Upper lobe of right lung (tissue), 1 donor: ENCODE measurements around the gene GPR173. TPM values are rescaled to one million over a fixed set of nuclear protein-coding genes. Genes with fewer than 3 reads are reported as not detected.

Experiments
- ATAC-seq: fragments of 200-7000 bp; cut with Tn5 transposase; one replicate; pipeline ENCODE4 v1.9.1; 2020; ENCODE audit warnings: mild to moderate bottlenecking, moderate library complexity
- DNase-seq: peaks from one replicate; pipeline ENCODE4 v3.0.0-alpha.2; 2020
- H3K27ac ChIP-seq: fragments of 200-600 bp; one replicate; pipeline ENCODE4 v1.8.0; 2022
- H3K27me3 ChIP-seq: fragments of 200-600 bp; one replicate; pipeline ENCODE4 v1.8.0; 2022; ENCODE audit warnings: mild to moderate bottlenecking
- H3K36me3 ChIP-seq: fragments of 200-600 bp; one replicate; pipeline ENCODE4 v1.8.0; 2022
- H3K4me1 ChIP-seq: fragments of 200-600 bp; one replicate; pipeline ENCODE4 v1.8.0; 2022
- H3K4me3 ChIP-seq: fragments of 200-600 bp; one replicate; pipeline ENCODE4 v1.8.0; 2022; ENCODE audit warnings: mild to moderate bottlenecking
- H3K9me3 ChIP-seq: fragments of 200-600 bp; one replicate; pipeline ENCODE4 v1.8.0; 2022
- CTCF ChIP-seq: fragments of 200-600 bp; IDR thresholded peaks from one replicate; pipeline ENCODE4 v1.8.0; 2022; ENCODE audit warnings: antibody characterized with exemption
- intact Hi-C: fragments of 100-400 bp; cut with DNase I; formaldehyde crosslinking; loops from one replicate; pipeline ENCODE4 v1.11.0; 2022
- total RNA-seq: library from RNA; stranded (reverse); fragmentation: NEBNext Ultra II Directional; extraction: Animal tissue kit (Norgen Biotek cat#: 25700); gene quantifications from one replicate; pipeline ENCODE4 v1.2.1, GENCODE V29; 2021
- donor health status: DM: no; HTN: yes; CAD: no; lungs with severe emphysema.

Gene GPR173
- total RNA-seq, 1 donor from 2014 or later, result 1.3 TPM

GRCh38 chrX:53047228-53047627 is 1.4 kb upstream of the GPR173 start:
- no peak for TF ChIP-seq CTCF
- no peak overlapping the region for H3K4me3 ChIP-seq
- no peaks in the 10 kb centered on the region for H3K27me3 ChIP-seq
- no peak for DNase-seq
- no peaks in the 10 kb centered on the region for H3K9me3 ChIP-seq
- ATAC-seq, result no peak
- no peaks in the 10 kb centered on the region for H3K4me1 ChIP-seq
- H3K36me3 ChIP-seq, result no peaks in the 10 kb centered on the region
- intact Hi-C loops, result no loop called here
- no peak overlapping the region for H3K27ac ChIP-seq

- TF ChIP-seq CTCF, result no peak
- Histone ChIP-seq H3K27me3 (no peaks in the 10 kb centered on the region), H3K4me3 (peak overlapping the region; percentile 34), H3K9me3 (no peaks in the 10 kb centered on the region), H3K36me3 (no peaks in the 10 kb centered on the region), H3K27ac (no peak overlapping the region), H3K4me1 (no peaks in the 10 kb centered on the region)
- ATAC-seq (no peak), DNase-seq (no peak)
- intact Hi-C loops, result no loop called here
Observed at GRCh38 chrX:53049127-53049517, 533 bp downstream of the GPR173 start.

GRCh38 chrX:53050841-53051240 is 2.3 kb downstream of the GPR173 start:
- no peak for TF ChIP-seq CTCF
- no peak for DNase-seq
- Histone ChIP-seq H3K4me3 (no peak overlapping the region), H3K4me1 (no peaks in the 10 kb centered on the region), H3K36me3 (no peaks in the 10 kb centered on the region), H3K27ac (no peak overlapping the region), H3K27me3 (no peaks in the 10 kb centered on the region), H3K9me3 (no peaks in the 10 kb centered on the region)
- intact Hi-C loops, result no loop called here
- no peak for ATAC-seq

GRCh38 chrX:53055244-53055849 is 6.8 kb downstream of the GPR173 start:
- no peaks in the 10 kb centered on the region for H3K36me3 ChIP-seq
- ATAC-seq (no peak), DNase-seq (no peak)
- H3K4me3 ChIP-seq, result no peak overlapping the region
- intact Hi-C loops, result no loop called here
- H3K4me1 ChIP-seq, result no peaks in the 10 kb centered on the region
- TF ChIP-seq CTCF, result no peak
- H3K27me3 ChIP-seq, result no peaks in the 10 kb centered on the region
- no peak overlapping the region for H3K27ac ChIP-seq
- no peaks in the 10 kb centered on the region for H3K9me3 ChIP-seq

GRCh38 chrX:53056292-53056691 is 7.7 kb downstream of the GPR173 start:
- intact Hi-C loops, result no loop called here
- no peak overlapping the region for H3K27ac ChIP-seq
- no peaks in the 10 kb centered on the region for H3K9me3 ChIP-seq
- ATAC-seq, result no peak
- H3K4me3 ChIP-seq, result no peak overlapping the region
- no peak for TF ChIP-seq CTCF
- no peaks in the 10 kb centered on the region for H3K4me1 ChIP-seq
- no peaks in the 10 kb centered on the region for H3K27me3 ChIP-seq
- DNase-seq, result no peak
- no peaks in the 10 kb centered on the region for H3K36me3 ChIP-seq

GRCh38 chrX:53065104-53065503 is 16.5 kb downstream of the GPR173 start:
- H3K36me3 ChIP-seq, result no peaks in the 10 kb centered on the region
- H3K9me3 ChIP-seq, result no peaks in the 10 kb centered on the region
- no peak overlapping the region for H3K27ac ChIP-seq
- no peak for ATAC-seq
- no peak for DNase-seq
- no peak for TF ChIP-seq CTCF
- no peak overlapping the region for H3K4me3 ChIP-seq
- H3K4me1 ChIP-seq, result no peaks in the 10 kb centered on the region
- H3K27me3 ChIP-seq, result no peaks in the 10 kb centered on the region
- intact Hi-C loops, result no loop called here
